HG03064 (cell line): ENCODE results near the gene CCL28.
"Not testable (repeated sequence)": the region's sequence is repeated elsewhere in the genome, so short reads cannot be mapped to it uniquely, and the experiment has no call there.

Experiments
- ATAC-seq: cut with Tn5 transposase; IDR thresholded peaks from one replicate; pipeline ENCODE4 v1.9.1; 2021; ENCODE audit warnings: low read depth; ENCODE audit not compliant: unreplicated experiment

The CCL28 gene

GRCh38 chr5:43412156-43412555 is at the start of gene CCL28:
Gene CCL28, minus strand, starts transcription at chr5:43412391. Its CDS starts 75 bp downstream, at chr5:43412316.
- no peak for ATAC-seq

DNA sequence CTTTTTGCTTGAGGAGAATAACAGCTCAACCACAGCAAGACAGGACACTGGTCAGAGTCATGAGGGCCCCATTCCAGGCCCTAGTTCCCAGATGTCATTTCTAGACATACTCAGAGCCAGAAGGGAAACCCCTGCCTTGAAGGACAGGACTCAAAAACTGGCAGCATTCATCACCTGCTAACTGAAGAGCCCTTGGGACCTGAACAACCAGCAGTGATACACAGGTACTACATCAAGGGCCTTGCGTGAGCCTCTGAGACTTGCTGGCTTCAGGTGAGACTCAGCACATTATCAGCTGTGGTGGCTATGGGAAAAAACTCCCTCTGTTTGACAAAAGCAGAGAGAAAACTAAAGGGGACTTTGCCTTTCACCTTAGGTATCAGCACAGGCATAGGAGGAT is 48.9 kb upstream of the CCL28 start:
- ATAC-seq, result no peak

DNA sequence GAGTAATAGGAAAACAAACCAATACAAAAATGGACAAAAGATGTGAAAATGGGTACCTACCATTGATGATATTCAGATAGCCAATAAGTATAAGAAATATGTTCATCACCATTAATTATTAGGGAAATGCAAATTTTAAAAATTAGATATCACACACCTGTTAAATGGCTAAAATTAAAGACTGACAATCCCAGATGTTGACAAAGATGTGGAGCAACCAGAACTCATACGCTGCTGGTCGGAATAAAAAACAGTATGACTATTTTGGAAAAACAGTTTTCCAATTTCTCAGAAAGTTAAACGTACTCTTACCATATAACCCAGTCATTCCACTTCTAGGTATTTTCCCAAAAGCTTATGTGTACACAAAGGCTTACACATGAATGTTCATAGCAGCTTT is 44.4 kb upstream of the CCL28 start:
- no peak for ATAC-seq

GRCh38 chr5:43441575-43441974 is 29.4 kb upstream of the CCL28 start:
- ATAC-seq, result not testable (repeated sequence)

DNA sequence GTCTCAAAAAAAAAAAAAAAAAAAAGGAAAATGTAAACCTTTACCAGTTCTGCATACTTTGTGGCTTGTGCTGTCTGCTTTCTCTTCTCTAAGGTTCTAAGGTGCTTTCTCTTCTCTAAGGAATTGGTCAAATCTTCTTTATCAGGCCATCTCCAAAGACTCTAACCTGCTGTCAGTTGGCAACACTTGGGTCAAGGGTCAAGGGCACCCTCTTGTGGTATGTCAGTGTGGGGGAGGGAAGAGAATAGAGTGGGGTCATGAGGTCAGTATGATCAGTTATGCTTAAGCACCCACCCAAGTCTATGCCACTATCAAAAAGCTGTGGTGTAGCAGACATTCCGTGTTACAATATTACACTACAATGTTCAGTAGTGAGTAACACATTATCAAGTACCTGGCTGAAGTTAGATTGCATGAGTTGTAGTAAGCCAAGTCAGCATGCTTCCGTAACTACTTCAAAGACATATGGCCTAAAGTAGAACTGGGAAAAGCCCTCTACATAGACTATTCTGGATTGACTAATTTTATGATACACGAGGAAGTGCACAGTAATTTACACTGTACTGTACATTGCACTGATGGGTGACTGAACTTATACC is 25.0 kb upstream of the CCL28 start:
- no peak for ATAC-seq

GRCh38 chr5:43433382-43433781 is 21.2 kb upstream of the CCL28 start:
- no peak for ATAC-seq

DNA sequence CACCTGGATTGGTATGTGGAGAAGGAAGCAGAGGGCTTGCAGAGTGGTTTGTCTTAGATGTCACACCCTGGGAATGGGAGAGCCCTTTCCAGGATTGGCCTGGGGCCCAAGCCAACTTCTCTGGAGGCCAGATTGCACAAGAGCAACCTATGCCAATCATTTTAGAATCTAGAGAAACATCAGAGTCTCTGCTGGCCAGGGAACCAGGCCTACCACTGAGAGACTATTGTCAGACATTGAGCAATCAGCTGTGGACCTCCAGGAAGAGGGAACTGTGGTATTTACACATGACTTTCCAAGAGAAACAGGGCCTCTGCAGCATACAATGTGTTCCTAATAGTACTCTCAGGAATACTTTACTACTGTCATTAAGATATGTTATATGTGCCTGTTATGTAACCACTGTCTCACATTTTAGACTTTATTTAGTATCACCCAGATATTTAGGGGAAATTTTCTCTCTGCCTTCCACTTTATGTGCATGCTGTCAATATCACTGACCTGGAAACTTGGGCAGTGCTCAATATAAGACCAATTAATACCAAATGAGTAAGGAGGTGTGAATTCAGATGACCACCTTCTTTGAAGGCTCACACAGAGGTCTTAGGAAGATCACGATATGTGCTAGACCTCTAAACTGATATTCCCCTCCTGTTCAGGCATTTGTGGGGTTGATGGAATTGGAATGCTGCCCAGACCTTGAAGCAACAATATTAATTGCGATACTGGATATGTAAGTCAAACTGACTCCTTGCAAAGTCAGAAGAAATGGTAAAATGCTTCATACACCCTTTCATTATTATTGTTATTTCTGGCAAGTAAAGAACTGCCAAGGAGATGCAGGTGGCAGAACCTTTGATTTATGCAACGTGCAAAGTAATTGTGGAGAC is 20.5 kb upstream of the CCL28 start:
- no peak for ATAC-seq

DNA sequence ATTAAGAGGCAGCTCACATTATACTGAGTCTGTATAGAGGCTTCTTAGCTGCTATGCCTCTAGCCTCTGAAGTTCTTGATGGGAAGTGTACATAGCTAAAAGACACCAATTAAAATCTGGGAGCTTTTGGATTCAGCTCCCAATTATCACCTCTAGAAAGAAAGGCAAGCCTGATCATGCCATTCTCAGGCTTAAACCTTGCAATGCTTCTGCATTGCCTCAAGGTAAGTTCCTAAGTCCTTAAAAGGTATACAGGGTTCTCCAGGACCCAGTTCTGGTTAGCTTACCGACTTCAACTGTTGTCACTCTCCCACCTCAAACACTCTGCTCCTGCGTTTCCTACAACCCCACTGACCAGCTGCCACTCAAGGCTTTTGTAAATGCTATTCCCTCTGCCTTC is 17.5 kb upstream of the CCL28 start:
- no peak for ATAC-seq

- ATAC-seq, result no peak
Observed at GRCh38 chr5:43429016-43429415, 16.8 kb upstream of the CCL28 start.

DNA sequence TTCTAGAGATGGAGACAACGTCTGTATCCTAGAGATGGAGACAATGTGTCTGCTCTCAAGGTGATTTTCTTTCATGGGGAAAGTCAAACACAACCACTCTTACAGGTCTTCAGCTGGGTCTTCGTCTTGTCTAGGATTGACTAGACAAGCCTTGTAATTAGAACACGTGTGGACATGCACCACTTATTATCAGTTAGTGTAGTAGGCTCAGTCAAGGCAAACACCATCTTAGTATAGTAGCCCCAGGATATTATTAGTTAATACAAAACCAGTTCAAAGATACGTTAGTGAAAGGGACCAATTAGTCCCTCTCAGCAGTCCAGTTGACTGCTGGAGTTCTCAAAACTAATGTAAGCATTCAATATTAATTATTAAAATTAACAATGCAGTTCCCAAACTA is 15.1 kb upstream of the CCL28 start:
- ATAC-seq, result no peak

DNA sequence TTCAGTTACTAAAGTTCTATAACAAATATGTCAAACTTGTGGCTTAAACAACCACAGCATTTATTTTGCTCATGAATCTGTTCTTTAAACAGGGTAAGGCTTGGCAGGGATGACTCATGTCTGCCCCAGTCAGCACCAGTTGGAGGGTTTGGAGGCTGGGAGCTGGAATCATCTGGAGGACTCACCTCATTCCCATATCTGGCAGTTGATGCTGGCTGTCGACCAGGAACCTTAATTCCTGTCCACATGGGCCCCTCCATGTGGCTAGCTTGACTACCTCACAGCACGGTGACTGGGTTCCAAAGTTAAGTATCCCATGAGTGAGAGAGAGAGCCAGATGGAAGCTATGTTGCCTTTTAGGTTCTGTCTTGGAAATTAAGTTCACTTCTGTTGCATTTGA is 13.8 kb upstream of the CCL28 start:
- ATAC-seq, result no peak

- not testable (repeated sequence) for ATAC-seq
Observed at GRCh38 chr5:43423086-43423485, 10.9 kb upstream of the CCL28 start.

DNA sequence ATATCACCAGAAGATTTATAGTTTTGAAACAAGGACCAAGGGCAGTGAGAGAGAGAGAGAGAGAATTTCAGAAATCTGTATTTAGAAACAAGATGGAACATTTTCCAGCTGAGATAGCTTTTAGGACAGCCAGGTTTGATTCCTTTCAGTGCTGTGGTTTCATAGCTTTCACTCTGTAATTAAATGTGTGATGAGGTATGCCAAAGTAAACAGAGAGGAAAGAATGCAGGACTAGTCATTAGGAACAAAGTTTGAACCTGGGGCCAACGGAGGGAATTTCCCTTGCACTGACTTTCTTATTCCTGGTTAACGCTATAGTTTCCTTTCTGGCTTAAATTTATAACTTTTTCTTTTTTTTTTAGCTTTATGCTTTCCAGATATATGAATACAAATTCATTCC is 10.0 kb upstream of the CCL28 start:
- no peak for ATAC-seq

GRCh38 chr5:43421450-43422133 is 9.4 kb upstream of the CCL28 start:
- ATAC-seq, result no peak

DNA sequence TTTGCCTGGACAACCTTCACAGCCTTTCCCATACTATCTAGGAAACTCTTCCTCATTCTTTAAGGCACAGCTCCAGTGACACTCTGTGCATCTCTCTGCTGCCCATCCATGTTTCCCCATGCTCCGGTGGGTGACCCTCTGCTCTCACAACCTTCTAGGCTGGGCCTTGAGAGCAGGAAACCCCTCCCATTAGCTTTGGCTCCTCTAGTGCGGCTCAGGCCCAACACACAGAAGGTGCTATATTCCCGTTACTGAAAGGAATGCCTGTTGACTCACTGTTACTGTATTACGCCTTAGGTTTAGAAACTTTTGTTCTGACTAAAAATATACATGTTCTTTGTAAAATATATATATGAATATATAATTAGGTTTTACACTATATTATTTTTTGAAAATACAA is 8.1 kb upstream of the CCL28 start:
- ATAC-seq, result no peak

DNA sequence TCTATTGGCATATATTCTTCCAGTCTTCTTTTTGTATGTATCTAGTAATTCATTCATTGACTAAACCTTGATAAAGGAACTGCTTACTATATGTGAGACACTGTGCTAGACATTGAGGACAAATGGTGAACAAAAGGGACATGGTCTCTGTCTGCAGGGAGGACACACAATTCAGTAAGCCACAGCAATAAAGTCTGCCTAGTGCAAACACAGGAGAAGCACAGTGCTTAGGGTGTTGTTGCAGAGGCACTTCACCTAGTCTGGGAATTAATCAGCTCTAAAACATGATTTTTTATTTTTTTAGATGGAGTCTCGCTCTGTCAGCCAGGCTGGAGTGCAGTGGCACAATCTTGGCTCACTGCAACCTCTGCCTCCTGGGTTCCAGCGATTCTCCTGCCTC is 6.4 kb upstream of the CCL28 start:
- ATAC-seq, result no peak

GRCh38 chr5:43416803-43417394 is 4.7 kb upstream of the CCL28 start:
- ATAC-seq, result no peak

- ATAC-seq, result no peak
Observed at GRCh38 chr5:43415935-43416802, 4.0 kb upstream of the CCL28 start.

GRCh38 chr5:43413966-43414365 is 1.8 kb upstream of the CCL28 start:
- no peak for ATAC-seq

GRCh38 chr5:43412644-43413043 is 453 bp upstream of the CCL28 start:
- ATAC-seq, result no peak
